Measurements from ENCODE around the gene PRCP.

DNA sequence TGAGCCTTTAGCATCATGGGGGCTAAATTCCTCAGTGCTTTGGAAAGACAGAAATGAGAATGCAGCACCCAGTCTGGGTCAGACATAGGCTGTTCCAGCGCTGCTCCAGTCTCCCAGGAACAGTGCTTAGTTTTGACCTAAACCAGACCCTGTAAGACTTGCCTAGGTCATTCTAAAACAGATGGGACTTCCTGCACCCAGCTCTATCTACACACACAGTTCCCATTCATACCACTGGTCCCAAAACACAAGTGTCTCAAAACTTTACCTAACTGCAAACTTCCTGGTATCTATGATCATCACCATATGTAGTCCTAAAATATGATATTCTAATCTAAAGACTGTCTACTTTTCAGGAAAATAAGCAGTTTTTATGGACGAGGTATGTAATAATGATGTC lies 37.9 kb downstream of the PRCP start:
- TF ChIP-seq, protein P1, sequence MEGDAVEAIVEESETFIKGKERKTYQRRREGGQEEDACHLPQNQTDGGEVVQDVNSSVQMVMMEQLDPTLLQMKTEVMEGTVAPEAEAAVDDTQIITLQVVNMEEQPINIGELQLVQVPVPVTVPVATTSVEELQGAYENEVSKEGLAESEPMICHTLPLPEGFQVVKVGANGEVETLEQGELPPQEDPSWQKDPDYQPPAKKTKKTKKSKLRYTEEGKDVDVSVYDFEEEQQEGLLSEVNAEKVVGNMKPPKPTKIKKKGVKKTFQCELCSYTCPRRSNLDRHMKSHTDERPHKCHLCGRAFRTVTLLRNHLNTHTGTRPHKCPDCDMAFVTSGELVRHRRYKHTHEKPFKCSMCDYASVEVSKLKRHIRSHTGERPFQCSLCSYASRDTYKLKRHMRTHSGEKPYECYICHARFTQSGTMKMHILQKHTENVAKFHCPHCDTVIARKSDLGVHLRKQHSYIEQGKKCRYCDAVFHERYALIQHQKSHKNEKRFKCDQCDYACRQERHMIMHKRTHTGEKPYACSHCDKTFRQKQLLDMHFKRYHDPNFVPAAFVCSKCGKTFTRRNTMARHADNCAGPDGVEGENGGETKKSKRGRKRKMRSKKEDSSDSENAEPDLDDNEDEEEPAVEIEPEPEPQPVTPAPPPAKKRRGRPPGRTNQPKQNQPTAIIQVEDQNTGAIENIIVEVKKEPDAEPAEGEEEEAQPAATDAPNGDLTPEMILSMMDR (IDR thresholded peaks at IDR 0.05), result no peak
- TF ChIP-seq CHD2 (IDR thresholded peaks at IDR 0.05; ENCODE audit: low read length, partially characterized antibody) (no peak), POLR2AphosphoS5 (IDR thresholded peaks at IDR 0.05; ENCODE audit: low read depth, low read length) (no peak)

Data from SK-N-SH (cell line).